ENCODE measurements around the gene AGAP3.

The AGAP3 gene

DNA sequence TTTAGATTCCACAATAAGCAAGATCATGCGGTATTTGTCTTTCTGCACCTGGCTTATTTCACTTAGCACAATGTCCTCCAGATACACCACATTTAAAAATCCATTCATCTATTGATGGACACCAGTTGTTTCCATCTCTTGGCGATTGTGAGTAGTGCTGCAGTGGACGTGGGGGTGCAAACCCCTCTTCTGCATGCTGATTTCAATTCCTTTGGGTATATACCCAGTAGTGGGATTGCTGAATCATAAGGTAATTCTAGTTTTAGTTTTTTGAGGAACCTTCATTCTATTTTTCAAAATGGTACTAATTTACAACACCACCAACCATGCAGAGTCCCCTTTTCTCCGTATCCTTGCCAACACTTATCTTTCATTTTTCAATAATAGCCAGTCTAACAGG, 102.8 kb downstream of the AGAP3 start:
- no peak for DNase-seq

DNA sequence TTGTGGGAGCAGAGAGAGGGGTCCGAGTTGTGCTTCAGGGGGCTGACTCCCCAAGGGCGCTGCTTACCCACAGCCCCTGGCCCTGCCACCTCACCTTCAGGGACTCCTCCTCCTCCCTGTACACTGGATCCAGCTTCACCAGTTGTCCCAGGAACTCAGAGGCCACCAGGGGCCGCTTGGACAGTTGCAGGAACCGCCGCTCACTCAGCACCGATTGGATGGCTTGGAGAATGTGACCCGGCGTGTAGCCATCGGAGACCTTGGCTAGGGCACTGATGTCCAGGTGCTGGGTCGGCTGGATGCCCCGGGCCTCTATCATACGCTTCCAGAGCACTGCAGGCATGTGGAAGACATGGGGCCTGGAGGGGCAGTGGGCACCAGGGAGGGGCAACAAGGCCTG, 105.3 kb downstream of the AGAP3 start:
- DNase-seq, result no peak

DNA sequence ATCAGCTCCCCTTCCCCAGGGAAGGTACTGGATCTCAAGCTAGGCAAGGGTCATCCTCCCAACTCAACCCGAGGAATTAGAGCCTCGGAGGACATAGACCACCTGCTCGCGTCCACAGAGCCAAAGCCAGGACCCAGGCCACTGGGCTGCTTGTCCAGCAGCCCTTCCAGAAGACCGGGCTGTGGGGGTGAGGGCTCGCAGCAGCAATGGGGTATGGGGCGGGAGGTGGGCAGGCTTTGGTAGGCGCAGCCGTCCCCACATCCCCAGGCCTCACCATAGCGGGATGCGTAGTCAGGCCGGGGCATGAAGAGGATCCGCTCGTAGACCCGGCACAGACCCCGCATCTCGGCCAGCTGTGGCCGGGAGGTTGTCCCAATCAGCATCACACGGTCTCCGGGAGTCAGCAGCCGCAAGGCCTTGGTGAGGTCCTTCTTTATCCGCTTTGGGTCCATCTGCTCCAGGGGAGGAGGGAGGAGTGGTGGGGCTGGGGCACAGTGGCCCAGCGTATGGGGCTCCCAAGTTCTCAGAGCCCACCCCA, 105.8 kb downstream of the AGAP3 start:
- no peak for DNase-seq

DNA sequence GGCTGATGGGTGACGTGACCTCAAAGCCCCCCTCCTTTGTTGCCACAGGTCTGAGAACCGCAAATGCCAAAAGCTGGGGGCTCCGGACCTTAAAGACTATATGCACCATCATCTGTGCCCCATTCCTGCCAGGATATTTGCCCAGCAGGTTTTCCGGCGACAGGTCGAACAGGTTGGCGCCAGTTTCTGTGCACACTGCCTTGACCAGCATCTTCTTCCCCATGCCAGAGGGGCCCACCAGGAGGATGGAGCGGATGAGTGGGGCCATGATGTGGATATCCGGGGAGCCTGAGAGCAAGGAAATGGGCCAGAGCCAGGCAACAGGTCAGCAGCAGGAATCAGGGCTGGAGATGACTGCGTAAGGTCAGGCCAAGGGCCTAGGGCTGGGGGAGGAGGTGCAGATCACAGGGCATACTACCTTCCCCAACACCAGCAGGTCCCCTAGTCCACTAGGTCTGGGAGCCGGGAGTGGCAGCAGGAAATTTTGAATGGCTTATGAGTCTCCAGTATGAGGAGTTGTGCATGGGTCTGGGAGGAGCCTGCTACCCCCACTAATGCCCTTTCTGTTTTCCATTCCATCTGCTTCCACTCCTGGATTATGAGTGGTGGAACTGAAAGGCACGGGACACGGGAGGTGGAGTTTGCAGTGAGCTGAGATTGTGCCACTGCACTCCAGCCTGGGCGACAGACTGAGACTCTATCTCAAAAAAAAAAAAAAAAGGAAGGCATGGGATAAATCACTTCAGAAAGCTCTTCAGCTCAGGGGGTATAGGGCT, 107.1 kb downstream of the AGAP3 start:
- DNase-seq, result no peak

Data from activated CD4-positive, alpha-beta T cell treated with anti-CD3 and anti-CD28 coated beads, Interleukin-2, amount 50 U/mL, for 1 hour (primary cell).